Right atrium auricular region (tissue), 2 donors: ENCODE measurements around the gene SEPTIN1. TPM values are rescaled to one million over a fixed set of nuclear protein-coding genes. Genes with fewer than 3 reads are reported as not detected.

Experiments used
- DNase-seq: peaks from one replicate; pipeline ENCODE4 v3.0.0-alpha.2; 2019; ENCODE audit warnings: low spot score
- H3K27ac ChIP-seq, 2 donors: fragments of 200-600 bp; sonication (generic); 1 replicate in 1 of 2; 2 replicates in 1 of 2; pipeline ENCODE4 v1.5.1; 2016 to 2019
- H3K27me3 ChIP-seq, 2 donors: fragments of 200-600 bp; sonication (generic); one replicate each; pipeline versions ENCODE4 v1.5.1 to v1.6.0; 2017 to 2019
- H3K36me3 ChIP-seq: fragments of 200-600 bp; sonication (generic); one replicate; pipeline ENCODE4 v1.5.1; 2016
- H3K4me1 ChIP-seq, 2 donors: fragments of 200-600 bp; sonication (generic); one replicate each; pipeline versions ENCODE4 v1.5.1 to v1.6.0; 2017 to 2019
- H3K4me3 ChIP-seq, 2 donors: fragments of 200-600 bp; sonication (generic); 1 replicate in 1 of 2; 2 replicates in 1 of 2; pipeline ENCODE4 v1.5.1; 2017 to 2019; ENCODE audit warnings: mild to moderate bottlenecking in 1 of 2, moderate library complexity in 1 of 2
- H3K9me3 ChIP-seq, 2 donors: fragments of 200-600 bp; sonication (generic); one replicate each; pipeline ENCODE4 v1.5.1; 2019
- CTCF ChIP-seq, 2 donors: fragments of 200-600 bp; sonication (generic); IDR thresholded peaks; one replicate each; pipeline ENCODE4 v1.5.1; 2019; ENCODE audit warnings: antibody characterized with exemption in 2 of 2
- total RNA-seq, 2 donors: library from RNA; depleted of rRNA; stranded (reverse); fragments of >200 nt; gene quantifications; one replicate each; pipeline ENCODE4 v1.1.0, GENCODE V29; 2016

The SEPTIN1 gene
- total RNA-seq, 2 donors from 2014 or later: 0.35 TPM; not detected in 1

GRCh38 chr16:30357715-30358576 is 24.4 kb downstream of the SEPTIN1 start:
- DNase-seq: no peak
- no peak overlapping the region for H3K27ac ChIP-seq

GRCh38 chr16:30357085-30357714 is 25.2 kb downstream of the SEPTIN1 start:
- Histone ChIP-seq H3K4me1 (peaks cover 4 to 42% of the 10 kb centered on the region in 2 donors), H3K9me3 (no peaks in the 10 kb centered on the region), H3K27me3 (no peaks in the 10 kb centered on the region), H3K27ac (no peak overlapping the region), H3K36me3 (peaks cover 45% of the 10 kb centered on the region), H3K4me3 (no peak overlapping the region)
- no peak for DNase-seq
- TF ChIP-seq CTCF (IDR thresholded peaks at IDR 0.05): no peak

More at GRCh38 chr16:30357715-30358576, 24.4 kb downstream of the SEPTIN1 start:
- H3K9me3 ChIP-seq: no peaks in the 10 kb centered on the region
- peaks cover 0 to 34% of the 10 kb centered on the region in 2 donors for H3K4me1 ChIP-seq
- peaks cover 38% of the 10 kb centered on the region for H3K36me3 ChIP-seq
- no peak for TF ChIP-seq CTCF (IDR thresholded peaks at IDR 0.05)
- no peak overlapping the region for H3K4me3 ChIP-seq
- H3K27me3 ChIP-seq: no peaks in the 10 kb centered on the region

GRCh38 chr16:30356401-30357084 is 25.8 kb downstream of the SEPTIN1 start:
- peak overlapping the region in 1 of 2 donors; percentile 89 for H3K4me3 ChIP-seq
- H3K27me3 ChIP-seq: no peaks in the 10 kb centered on the region
- peak overlapping the region; percentile 92 to 96 for H3K27ac ChIP-seq
- peaks cover 4 to 48% of the 10 kb centered on the region in 2 donors for H3K4me1 ChIP-seq
- no peak for DNase-seq
- no peak for TF ChIP-seq CTCF (IDR thresholded peaks at IDR 0.05)
- peaks cover 46% of the 10 kb centered on the region for H3K36me3 ChIP-seq
- no peaks in the 10 kb centered on the region for H3K9me3 ChIP-seq

- Histone ChIP-seq H3K36me3 (peaks cover 52% of the 10 kb centered on the region), H3K27ac (peak overlapping the region; percentile 92 to 96), H3K27me3 (no peaks in the 10 kb centered on the region), H3K4me1 (peaks cover 4 to 53% of the 10 kb centered on the region in 2 donors), H3K4me3 (peak overlapping the region; percentile 86 to 89), H3K9me3 (no peaks in the 10 kb centered on the region)
- no peak for TF ChIP-seq CTCF (IDR thresholded peaks at IDR 0.05)
- DNase-seq: no peak
These were observed 26.4 kb downstream of the SEPTIN1 start for GRCh38 chr16:30355954-30356308.

- H3K27me3 ChIP-seq: no peaks in the 10 kb centered on the region
- TF ChIP-seq CTCF (IDR thresholded peaks at IDR 0.05): no peak
- H3K27ac ChIP-seq: peak within 1 kb of the TSS; percentile 92 to 96
- H3K4me3 ChIP-seq: peak within 1 kb of the TSS; percentile 86 to 89
- no peaks in the 10 kb centered on the region for H3K9me3 ChIP-seq
- peak; percentile 98 for DNase-seq
- H3K4me1 ChIP-seq: peaks cover 4 to 53% of the 10 kb centered on the region in 2 donors
- peaks cover 58% of the 10 kb centered on the region for H3K36me3 ChIP-seq
These were observed 27.0 kb downstream of the SEPTIN1 start, which contains the start of gene CD2BP2 for GRCh38 chr16:30355144-30355953. Gene CD2BP2 (minus strand): TSS chr16:30355308. CDS start chr16:30354681, 627 bp downstream.
